Muscle of leg (tissue), 11 donors: ENCODE results near the gene VCL. TPM values are rescaled to one million over a fixed set of nuclear protein-coding genes. Genes with fewer than 3 reads are reported as not detected.
"Not testable (repeated sequence)": the region's sequence is repeated elsewhere in the genome, so short reads cannot be mapped to it uniquely, and the experiment has no call there.

Experiments used
- DNase-seq: peaks from one replicate; pipeline ENCODE4 v3.0.0; 2013
- H3K27ac ChIP-seq: one replicate; pipeline ENCODE4 v1.5.1; 2013; ENCODE audit warnings: mild to moderate bottlenecking, low read length, control low read depth
- H3K27me3 ChIP-seq: one replicate; pipeline ENCODE4 v1.6.1; 2013; ENCODE audit warnings: low read length; ENCODE audit not compliant: control insufficient read depth, insufficient read depth
- H3K36me3 ChIP-seq: one replicate; pipeline ENCODE4 v1.6.1; 2013; ENCODE audit warnings: low read length; ENCODE audit not compliant: control insufficient read depth, insufficient read depth
- H3K4me1 ChIP-seq: one replicate; pipeline ENCODE4 v1.6.1; 2013; ENCODE audit warnings: low read length; ENCODE audit not compliant: control insufficient read depth, insufficient read depth
- H3K4me3 ChIP-seq: one replicate; pipeline ENCODE4 v1.5.1; 2013; ENCODE audit warnings: low read length, control low read depth
- H3K9me3 ChIP-seq: replicated peaks from 2 replicates; pipeline ENCODE4 v1.6.1; 2013; ENCODE audit warnings: low read depth, low read length; ENCODE audit not compliant: control insufficient read depth
- WGBS: methylation state at CpG from one replicate; pipeline ENCODE4 v1.1.5; 2013; ENCODE audit warnings: missing lambda C conversion rate; ENCODE audit not compliant: insufficient coverage; 5-methylcytosine and 5-hydroxymethylcytosine counted together
- polyA plus RNA-seq, 8 donors: library from polyadenylated mRNA; unstranded; fragments of 120-200 nt; gene quantifications; one replicate each; pipeline versions ENCODE4 v1.2.1 to v1.2.3, GENCODE V29; 2013; ENCODE audit warnings: inconsistent platforms in 1 of 8, low replicate concordance in 1 of 8; ENCODE audit not compliant: insufficient read length in 8 of 8, insufficient read depth in 1 of 8
- total RNA-seq: library from RNA; stranded (reverse); fragments of 120-200 nt; gene quantifications from one replicate; pipeline ENCODE4 v1.2.4, GENCODE V29; 2013

VCL gene
- total and polyA plus RNA-seq, 9 donors: 99.2 to 153 (median 124) TPM

DNA sequence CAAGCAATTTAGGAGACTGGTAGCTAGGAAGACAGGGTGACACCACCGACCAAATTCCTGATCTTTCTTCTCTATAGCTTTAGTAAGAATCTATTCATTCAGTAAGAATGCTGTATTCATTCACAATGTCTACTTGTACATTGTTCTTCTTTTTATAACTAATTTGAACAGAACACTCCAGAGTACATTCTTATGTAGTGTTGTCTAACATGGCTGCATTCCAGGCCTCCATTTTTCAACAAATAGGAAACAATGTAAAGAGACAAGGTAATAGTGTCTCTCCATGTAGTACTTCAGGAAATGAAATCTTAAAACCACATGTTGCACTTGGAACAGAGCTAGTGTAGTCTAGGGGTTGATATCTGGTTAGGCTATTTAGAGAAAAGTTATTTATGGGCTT is 1.8 kb downstream of the VCL start:
- Histone ChIP-seq H3K4me1 (peaks cover 19% of the 10 kb centered on the region), H3K27ac (peak overlapping the region; percentile 95), H3K4me3 (peak overlapping the region; percentile 88), H3K9me3 (no peaks in the 10 kb centered on the region), H3K36me3 (no peaks in the 10 kb centered on the region), H3K27me3 (no peaks in the 10 kb centered on the region)
- WGBS: no CpG with 5 or more reads among the region's 1 CpG
- peak; percentile 87 for DNase-seq

GRCh38 chr10:74000244-74000643 is 2.3 kb downstream of the VCL start:
- peak overlapping the region; percentile 88 for H3K4me3 ChIP-seq
- WGBS: 79% methylated on average over 5 of the region's 11 CpGs
- not testable (repeated sequence) for H3K27ac ChIP-seq

DNA sequence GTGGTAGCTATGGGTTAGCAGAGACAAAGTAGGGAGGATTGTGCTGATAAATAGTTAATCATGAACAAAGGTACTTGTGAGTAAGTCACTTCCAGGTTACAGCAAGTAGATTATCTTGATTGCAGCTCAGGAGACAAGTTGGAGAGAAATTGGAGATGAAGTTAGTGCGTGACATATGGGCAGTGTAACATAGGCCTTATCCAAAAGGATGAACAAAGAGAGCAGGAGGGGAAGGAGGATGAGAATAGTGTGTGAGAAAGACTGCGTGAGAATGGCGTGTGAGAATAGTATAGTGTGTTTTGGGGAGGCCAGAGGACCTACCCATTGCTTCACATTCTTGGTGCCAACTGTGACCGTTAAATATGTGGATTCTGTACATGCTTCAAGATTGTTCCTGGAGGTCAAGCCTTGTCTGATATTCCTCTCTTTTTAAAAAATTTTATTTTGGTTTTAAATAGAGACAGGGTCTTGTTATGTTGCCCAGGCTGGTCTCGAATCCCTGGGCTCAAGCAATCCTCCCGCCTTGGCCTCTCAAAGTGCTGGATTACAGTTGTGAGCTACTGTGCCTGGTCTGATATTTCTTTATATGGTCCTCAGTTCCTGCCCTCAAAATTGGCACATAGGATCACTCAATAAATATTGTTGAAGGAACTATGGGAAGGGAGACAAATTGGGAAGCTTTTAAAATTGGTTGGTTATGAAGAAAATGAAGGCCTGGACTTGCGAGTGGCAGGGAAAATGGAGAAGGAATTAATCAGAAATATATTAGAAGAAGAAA is 3.2 kb downstream of the VCL start:
- H3K27me3 ChIP-seq: no peaks in the 10 kb centered on the region
- H3K4me1 ChIP-seq: peaks cover 19% of the 10 kb centered on the region
- no peak overlapping the region for H3K27ac ChIP-seq
- DNase-seq: no peak
- no peak overlapping the region for H3K4me3 ChIP-seq
- H3K36me3 ChIP-seq: no peaks in the 10 kb centered on the region
- no peaks in the 10 kb centered on the region for H3K9me3 ChIP-seq
- WGBS: 77% methylated on average over 3 of the region's 7 CpGs

More at GRCh38 chr10:74000244-74000643, 2.3 kb downstream of the VCL start:
- peaks cover 19% of the 10 kb centered on the region for H3K4me1 ChIP-seq
- not testable (repeated sequence) for DNase-seq, H3K36me3 ChIP-seq, H3K27me3 ChIP-seq, H3K9me3 ChIP-seq

GRCh38 chr10:74006269-74006668 is 8.4 kb downstream of the VCL start:
- Histone ChIP-seq H3K9me3 (no peaks in the 10 kb centered on the region), H3K36me3 (no peaks in the 10 kb centered on the region), H3K27ac (no peak overlapping the region), H3K4me1 (peaks cover 10% of the 10 kb centered on the region), H3K4me3 (no peak overlapping the region), H3K27me3 (no peaks in the 10 kb centered on the region)
- no CpG with 5 or more reads among the region's 1 CpG for WGBS
- DNase-seq: no peak

- Histone ChIP-seq H3K36me3 (no peaks in the 10 kb centered on the region), H3K4me1 (peaks cover 11% of the 10 kb centered on the region), H3K27ac (peak overlapping the region; percentile 88), H3K9me3 (no peaks in the 10 kb centered on the region), H3K4me3 (no peak overlapping the region), H3K27me3 (no peaks in the 10 kb centered on the region)
- WGBS: no CpG with 5 or more reads among the region's 3 CpGs
- DNase-seq: peak; percentile 73
These were observed 10.4 kb downstream of the VCL start for GRCh38 chr10:74008212-74008731.

GRCh38 chr10:74011017-74011416 is 13.1 kb downstream of the VCL start:
- no peak for DNase-seq
- Histone ChIP-seq H3K36me3 (no peaks in the 10 kb centered on the region), H3K27ac (no peak overlapping the region), H3K4me1 (peaks cover 11% of the 10 kb centered on the region), H3K4me3 (no peak overlapping the region), H3K27me3 (no peaks in the 10 kb centered on the region), H3K9me3 (no peaks in the 10 kb centered on the region)
- no CpG with 5 or more reads among the region's 6 CpGs for WGBS

- peak; percentile 56 for DNase-seq
- H3K27ac ChIP-seq: no peak overlapping the region
- H3K4me1 ChIP-seq: peaks cover 11% of the 10 kb centered on the region
These were observed 13.9 kb downstream of the VCL start for GRCh38 chr10:74011770-74012169.

GRCh38 chr10:74012480-74012879 is 14.6 kb downstream of the VCL start:
- 80% methylated on average over 1 of the region's 2 CpGs for WGBS
- Histone ChIP-seq H3K27ac (no peak overlapping the region), H3K27me3 (no peaks in the 10 kb centered on the region), H3K4me3 (no peak overlapping the region), H3K9me3 (no peaks in the 10 kb centered on the region), H3K36me3 (no peaks in the 10 kb centered on the region), H3K4me1 (peaks cover 11% of the 10 kb centered on the region)
- no peak for DNase-seq

More at GRCh38 chr10:74011770-74012169, 13.9 kb downstream of the VCL start:
- Histone ChIP-seq H3K36me3 (no peaks in the 10 kb centered on the region), H3K9me3 (no peaks in the 10 kb centered on the region), H3K4me3 (no peak overlapping the region), H3K27me3 (no peaks in the 10 kb centered on the region)
- WGBS: no CpG with 5 or more reads among the region's 1 CpG

DNA sequence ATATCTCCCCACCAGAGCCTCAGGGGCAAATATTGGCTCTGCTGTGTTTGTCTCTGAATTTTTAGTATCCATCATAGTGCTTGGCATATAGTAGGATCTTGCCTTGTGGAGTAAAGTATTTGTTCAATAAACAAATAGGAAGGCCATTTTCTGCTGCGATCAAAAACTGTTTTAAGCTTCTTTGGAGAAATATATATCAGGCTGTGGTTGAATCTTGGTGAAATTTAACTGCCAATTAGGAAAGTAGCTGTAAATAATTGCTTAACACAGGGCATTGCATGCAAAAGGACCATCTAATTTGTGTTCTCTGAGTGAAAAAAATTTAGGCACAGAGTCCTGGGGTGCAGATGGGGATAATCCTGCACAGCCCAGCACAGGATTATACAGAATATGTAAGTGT is 15.1 kb downstream of the VCL start:
- no CpG with 5 or more reads among the region's 1 CpG for WGBS
- Histone ChIP-seq H3K4me1 (peaks cover 9% of the 10 kb centered on the region), H3K36me3 (no peaks in the 10 kb centered on the region), H3K4me3 (no peak overlapping the region), H3K27ac (no peak overlapping the region), H3K9me3 (no peaks in the 10 kb centered on the region), H3K27me3 (no peaks in the 10 kb centered on the region)
- DNase-seq: no peak

GRCh38 chr10:74014574-74014973 is 16.7 kb downstream of the VCL start:
- WGBS: no CpG with 5 or more reads among the region's 3 CpGs
- not testable (repeated sequence) for H3K4me1 ChIP-seq, H3K27ac ChIP-seq

More at GRCh38 chr10:74014574-74014973, 16.7 kb downstream of the VCL start:
- H3K9me3 ChIP-seq, DNase-seq, H3K27me3 ChIP-seq, H3K4me3 ChIP-seq, H3K36me3 ChIP-seq: not testable (repeated sequence)
